Lung (tissue), 12 donors: Measurements from ENCODE around the gene NOL12. TPM values are rescaled to one million over a fixed set of nuclear protein-coding genes. Genes with fewer than 3 reads are reported as not detected.

Experiments
- ATAC-seq: fragments of 200-7000 bp; cut with Tn5 transposase; one replicate; pipeline ENCODE4 v1.9.1; 2020; ENCODE audit warnings: moderate number of reproducible peaks; ENCODE audit not compliant: insufficient read depth, low FRiP score
- DNase-seq, 3 donors: peaks; one replicate each; pipeline ENCODE4 v3.0.0-alpha.2; 2013 to 2017
- H3K27ac ChIP-seq, 2 donors: one replicate each; pipeline ENCODE4 v1.5.1; 2013; ENCODE audit warnings: mild to moderate bottlenecking in 2 of 2, moderate library complexity in 2 of 2, control low read depth in 1 of 2, inconsistent platforms in 1 of 2, low read depth in 1 of 2, low read length in 1 of 2
- H3K27me3 ChIP-seq, 3 donors: one replicate each; pipeline ENCODE4 v1.5.1; 2013; ENCODE audit warnings: low read length in 2 of 3; ENCODE audit not compliant: control insufficient read depth in 3 of 3, insufficient read depth in 3 of 3
- H3K36me3 ChIP-seq, 4 donors: one replicate each; pipeline ENCODE4 v1.5.1; 2013; ENCODE audit warnings: low read length in 4 of 4, mild to moderate bottlenecking in 1 of 4, moderate library complexity in 1 of 4; ENCODE audit not compliant: control insufficient read depth in 4 of 4, insufficient read depth in 4 of 4
- H3K4me1 ChIP-seq, 5 donors: one replicate each; pipeline ENCODE4 v1.5.1; 2013; ENCODE audit warnings: low read length in 5 of 5, mild to moderate bottlenecking in 2 of 5, moderate library complexity in 1 of 5; ENCODE audit not compliant: control insufficient read depth in 5 of 5, insufficient read depth in 5 of 5
- H3K4me3 ChIP-seq: one replicate; pipeline ENCODE4 v1.5.1; 2013; ENCODE audit warnings: mild to moderate bottlenecking, control low read depth, moderate library complexity
- H3K9ac ChIP-seq, 2 donors: one replicate each; pipeline ENCODE4 v1.5.1; 2013; ENCODE audit warnings: low read length in 2 of 2, control low read depth in 1 of 2; ENCODE audit not compliant: insufficient read depth in 1 of 2
- H3K9me3 ChIP-seq, 4 donors: one replicate each; pipeline ENCODE4 v1.5.1; 2013; ENCODE audit warnings: low read length in 3 of 4, mild to moderate bottlenecking in 1 of 4, moderate library complexity in 1 of 4; ENCODE audit not compliant: control insufficient read depth in 4 of 4, insufficient read depth in 3 of 4
- WGBS, 2 donors: extraction: QIAGEN DNeasy Blood & Tissue Kit; methylation state at CpG; one replicate each; pipeline ENCODE4 v1.1.7; 2013; 5-methylcytosine and 5-hydroxymethylcytosine counted together
- polyA plus RNA-seq, 2 donors: library from polyadenylated mRNA; stranded (reverse); fragments of 200-250 nt; gene quantifications; one replicate each; pipeline ENCODE4 v1.2.1, GENCODE V29; 2013
- total RNA-seq, 2 donors: library from RNA; depleted of rRNA in 1 of 2; stranded (reverse); fragments of >200 nt in 1 of 2; gene quantifications; one replicate each; pipeline ENCODE4 v1.2.1, GENCODE V29; 2014 to 2021
- TF ChIP-seq, protein P1 (sequence below): IDR thresholded peaks from 2 replicates; pipeline ENCODE4 v1.5.1; 2012; ENCODE audit warnings: mild to moderate bottlenecking; ENCODE audit errors: control extremely low read depth, extremely low read depth
- donor health status: control.
- donor health status: control.
- donor health status: Bipolar disorder and iron deficiency.
- donor health status: healthy.
- donor health status: DM: yes; HTN: yes; CAD: no.

Gene NOL12
- total and polyA plus RNA-seq, 4 donors, result 14.5 to 37.0 (median 29.5) TPM

DNA sequence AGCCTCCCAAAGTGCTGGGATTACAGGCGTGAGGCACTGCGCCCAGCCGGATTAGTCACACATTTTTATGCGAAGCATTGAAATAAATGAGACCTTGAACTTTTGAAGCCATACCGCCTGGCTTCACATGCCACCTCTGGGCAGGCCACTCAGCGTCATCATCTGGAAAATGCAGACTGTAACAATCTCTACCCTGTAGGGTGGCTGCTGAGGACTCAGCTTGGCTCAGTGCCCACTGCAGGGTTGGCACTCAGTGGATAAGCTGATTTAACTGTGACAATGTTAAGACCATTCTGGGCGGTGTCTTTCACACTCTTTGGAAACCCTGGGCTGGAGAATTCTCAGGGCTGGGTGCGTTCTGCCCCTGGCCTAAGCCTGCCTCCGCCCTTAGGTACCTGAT, 38.2 kb upstream of the NOL12 start:
- Histone ChIP-seq H3K4me1 (peaks cover 0 to 9% (median 0%) of the 10 kb centered on the region in 5 donors), H3K4me3 (no peak overlapping the region), H3K9me3 (no peaks in the 10 kb centered on the region), H3K27me3 (no peaks in the 10 kb centered on the region), H3K36me3 (peaks cover 0 to 49% (median 27%) of the 10 kb centered on the region in 4 donors), H3K27ac (no peak overlapping the region), H3K9ac (no peak overlapping the region)
- TF ChIP-seq, protein P1, sequence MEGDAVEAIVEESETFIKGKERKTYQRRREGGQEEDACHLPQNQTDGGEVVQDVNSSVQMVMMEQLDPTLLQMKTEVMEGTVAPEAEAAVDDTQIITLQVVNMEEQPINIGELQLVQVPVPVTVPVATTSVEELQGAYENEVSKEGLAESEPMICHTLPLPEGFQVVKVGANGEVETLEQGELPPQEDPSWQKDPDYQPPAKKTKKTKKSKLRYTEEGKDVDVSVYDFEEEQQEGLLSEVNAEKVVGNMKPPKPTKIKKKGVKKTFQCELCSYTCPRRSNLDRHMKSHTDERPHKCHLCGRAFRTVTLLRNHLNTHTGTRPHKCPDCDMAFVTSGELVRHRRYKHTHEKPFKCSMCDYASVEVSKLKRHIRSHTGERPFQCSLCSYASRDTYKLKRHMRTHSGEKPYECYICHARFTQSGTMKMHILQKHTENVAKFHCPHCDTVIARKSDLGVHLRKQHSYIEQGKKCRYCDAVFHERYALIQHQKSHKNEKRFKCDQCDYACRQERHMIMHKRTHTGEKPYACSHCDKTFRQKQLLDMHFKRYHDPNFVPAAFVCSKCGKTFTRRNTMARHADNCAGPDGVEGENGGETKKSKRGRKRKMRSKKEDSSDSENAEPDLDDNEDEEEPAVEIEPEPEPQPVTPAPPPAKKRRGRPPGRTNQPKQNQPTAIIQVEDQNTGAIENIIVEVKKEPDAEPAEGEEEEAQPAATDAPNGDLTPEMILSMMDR, result no peak
- ATAC-seq (no peak), DNase-seq (no peak)
- WGBS, 2 donors, result 94 to 98% methylated on average over 9 of the region's 9 CpGs

DNA sequence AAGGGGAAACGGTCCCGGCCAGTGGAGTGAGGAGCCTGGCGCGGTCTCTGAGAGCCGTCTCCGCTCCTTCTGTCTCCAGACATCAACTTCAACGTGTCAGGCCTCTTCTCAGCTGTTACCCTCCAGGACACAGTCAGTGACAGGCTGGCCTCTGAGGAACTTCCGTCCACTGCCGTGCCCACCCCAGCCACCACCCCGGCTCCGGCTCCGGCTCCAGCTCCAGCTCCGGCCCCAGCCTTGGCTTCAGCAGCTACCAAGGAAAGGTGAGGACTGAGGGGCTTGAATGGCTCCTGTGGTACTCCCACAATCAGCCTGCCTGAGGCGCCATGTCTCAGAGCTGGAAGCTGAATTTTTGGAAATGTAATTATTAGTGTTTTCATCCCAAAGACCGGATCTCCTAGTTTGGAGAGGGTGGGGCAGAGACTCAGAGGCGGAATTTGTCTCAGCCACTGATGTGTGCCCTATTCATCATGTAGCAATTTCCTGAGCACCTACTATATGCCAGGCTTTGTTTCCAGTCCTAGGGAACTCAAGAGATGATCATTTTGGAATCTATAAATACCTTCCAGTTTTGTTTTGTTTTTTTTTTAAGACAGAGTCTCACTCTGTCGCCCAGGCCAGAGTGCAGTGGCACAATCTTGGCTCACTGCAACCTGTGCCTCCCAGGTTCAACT, 35.5 kb upstream of the NOL12 start:
- TF ChIP-seq, protein P1, result no peak
- H3K4me1 ChIP-seq, result no peaks in the 10 kb centered on the region
- DNase-seq, result no peak
- H3K27ac ChIP-seq, result no peak overlapping the region
- no peak overlapping the region for H3K9ac ChIP-seq
- no peak overlapping the region for H3K4me3 ChIP-seq
- no peaks in the 10 kb centered on the region for H3K9me3 ChIP-seq
- peaks cover 0 to 31% (median 19%) of the 10 kb centered on the region in 4 donors for H3K36me3 ChIP-seq
- no peak for ATAC-seq
- no peaks in the 10 kb centered on the region for H3K27me3 ChIP-seq
- WGBS, 2 donors, result 95 to 96% methylated on average over 17 of the region's 17 CpGs

DNA sequence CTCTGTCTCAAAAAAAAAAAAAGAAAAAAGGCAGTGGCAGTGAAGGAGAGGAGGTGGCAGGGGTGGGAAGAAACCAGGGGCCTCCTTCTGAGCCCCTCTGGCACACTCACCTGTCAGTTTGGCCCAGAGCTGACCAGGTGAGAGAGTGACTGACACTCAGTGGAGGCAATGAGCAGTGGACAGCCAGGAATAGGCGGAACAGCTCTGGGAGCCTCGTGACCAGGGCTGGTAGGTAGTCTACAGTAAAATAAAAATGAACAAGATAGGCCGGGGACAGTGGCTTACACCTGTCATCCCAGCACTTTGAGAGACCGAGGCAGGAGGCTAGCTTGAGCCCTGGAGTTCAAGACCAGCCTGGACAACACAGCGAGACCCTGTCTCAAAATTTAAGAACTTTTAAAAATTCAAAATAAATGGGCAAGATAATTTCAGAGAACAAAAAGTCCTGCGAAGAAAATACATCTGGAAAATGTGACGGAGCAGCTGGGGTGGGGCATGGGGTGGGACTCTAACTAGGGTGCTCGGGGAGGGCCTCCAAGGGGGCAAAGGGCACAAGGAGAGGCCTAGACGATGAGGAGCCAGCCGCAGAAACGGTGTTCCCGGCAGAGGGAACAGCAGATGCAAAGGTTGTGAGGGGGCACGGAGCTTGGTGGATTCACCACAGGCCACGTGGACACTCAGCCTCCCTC, 31.4 kb upstream of the NOL12 start:
- H3K9me3 ChIP-seq, result no peaks in the 10 kb centered on the region
- no peak overlapping the region for H3K9ac ChIP-seq
- WGBS, 2 donors, result 90 to 97% methylated on average over 14 of the region's 14 CpGs
- no peak overlapping the region for H3K4me3 ChIP-seq
- H3K27ac ChIP-seq, result no peak overlapping the region
- H3K27me3 ChIP-seq, result no peaks in the 10 kb centered on the region
- TF ChIP-seq, protein P1, result no peak
- H3K4me1 ChIP-seq, result peaks cover 4 to 15% (median 7%) of the 10 kb centered on the region in 5 donors
- DNase-seq, result no peak
- ATAC-seq, result no peak
- H3K36me3 ChIP-seq, result peaks cover 0 to 28% (median 12%) of the 10 kb centered on the region in 4 donors
